Measurements from ENCODE around the gene PBRM1.

DNA sequence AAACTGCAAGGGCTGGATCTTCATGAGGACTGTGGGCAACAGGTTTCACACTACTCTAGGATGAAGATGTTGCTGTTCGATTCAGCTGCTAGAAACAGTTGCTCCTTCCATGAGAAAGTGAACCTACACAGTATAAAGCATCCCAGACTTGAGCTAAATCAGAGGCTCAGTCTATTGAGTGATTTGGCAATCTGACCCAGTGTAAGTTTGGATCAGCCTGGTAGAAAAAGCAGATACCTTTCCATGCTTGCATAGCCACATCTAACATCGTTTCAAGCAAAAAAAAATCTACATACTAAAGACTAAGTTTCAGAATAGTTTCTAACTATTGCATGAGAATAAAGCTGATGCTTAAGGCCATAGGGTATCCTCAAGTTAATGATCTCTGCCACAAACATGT, 144.7 kb downstream of the PBRM1 start:
- TF ChIP-seq, protein P1, sequence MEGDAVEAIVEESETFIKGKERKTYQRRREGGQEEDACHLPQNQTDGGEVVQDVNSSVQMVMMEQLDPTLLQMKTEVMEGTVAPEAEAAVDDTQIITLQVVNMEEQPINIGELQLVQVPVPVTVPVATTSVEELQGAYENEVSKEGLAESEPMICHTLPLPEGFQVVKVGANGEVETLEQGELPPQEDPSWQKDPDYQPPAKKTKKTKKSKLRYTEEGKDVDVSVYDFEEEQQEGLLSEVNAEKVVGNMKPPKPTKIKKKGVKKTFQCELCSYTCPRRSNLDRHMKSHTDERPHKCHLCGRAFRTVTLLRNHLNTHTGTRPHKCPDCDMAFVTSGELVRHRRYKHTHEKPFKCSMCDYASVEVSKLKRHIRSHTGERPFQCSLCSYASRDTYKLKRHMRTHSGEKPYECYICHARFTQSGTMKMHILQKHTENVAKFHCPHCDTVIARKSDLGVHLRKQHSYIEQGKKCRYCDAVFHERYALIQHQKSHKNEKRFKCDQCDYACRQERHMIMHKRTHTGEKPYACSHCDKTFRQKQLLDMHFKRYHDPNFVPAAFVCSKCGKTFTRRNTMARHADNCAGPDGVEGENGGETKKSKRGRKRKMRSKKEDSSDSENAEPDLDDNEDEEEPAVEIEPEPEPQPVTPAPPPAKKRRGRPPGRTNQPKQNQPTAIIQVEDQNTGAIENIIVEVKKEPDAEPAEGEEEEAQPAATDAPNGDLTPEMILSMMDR (conservative IDR thresholded peaks at IDR 0.05 in 1 of 2, IDR thresholded peaks at IDR 0.05 in 1 of 2; ENCODE audit: low read depth in 1 of 2, low read length in 2 of 2), result no peak
- TF ChIP-seq EZH2 (IDR thresholded peaks at IDR 0.05; ENCODE audit: low read length, missing control alignments), result no peak

All from fibroblast of lung (primary cell).